ENCODE data around the gene MAGOH. TPM values are rescaled to one million over a fixed set of nuclear protein-coding genes. Genes with fewer than 3 reads are reported as not detected.

The MAGOH gene
- total RNA-seq, 4 donors from 2014 or later, result 28.2 to 37.6 (median 32.7) TPM

DNA sequence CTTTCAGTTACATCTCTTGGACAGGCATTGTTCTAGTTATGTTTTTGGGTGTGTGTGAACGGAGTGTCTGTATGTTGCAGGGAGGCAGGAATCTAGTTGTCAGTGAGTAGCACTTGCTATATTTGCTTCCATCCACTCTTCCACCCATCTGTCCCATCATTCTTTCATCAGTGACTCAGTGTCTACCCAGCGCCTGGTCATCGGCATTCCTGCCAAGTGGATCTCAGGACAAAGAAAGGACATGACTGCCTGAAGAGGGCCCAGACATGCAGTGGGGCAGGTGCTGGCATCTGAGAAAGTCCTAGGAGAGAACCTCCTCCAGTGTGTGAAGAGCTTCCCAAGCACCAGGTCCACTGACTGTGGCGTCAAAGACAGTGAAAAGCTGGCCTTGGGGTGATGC lies 27.3 kb upstream of the MAGOH start:
- no peaks in the 10 kb centered on the region for H3K27me3 ChIP-seq
- no peaks in the 10 kb centered on the region for H3K4me1 ChIP-seq
- DNase-seq (ENCODE audit: extremely low spot score), result no peak
- intact Hi-C loops (cut with DNase I), result no loop called here
- H3K9me3 ChIP-seq, result no peaks in the 10 kb centered on the region
- H3K27ac ChIP-seq (replicated peaks in 1 of 4), result no peak overlapping the region
- H3K36me3 ChIP-seq, result no peaks in the 10 kb centered on the region
- TF ChIP-seq POLR2A (IDR thresholded peaks at IDR 0.05; ENCODE audit: low read depth) (no peak), POLR2AphosphoS5 (IDR thresholded peaks at IDR 0.05) (no peak)
- H3K4me3 ChIP-seq, result no peak overlapping the region
- 93% methylated on average over 4 of the region's 4 CpGs for WGBS

DNA sequence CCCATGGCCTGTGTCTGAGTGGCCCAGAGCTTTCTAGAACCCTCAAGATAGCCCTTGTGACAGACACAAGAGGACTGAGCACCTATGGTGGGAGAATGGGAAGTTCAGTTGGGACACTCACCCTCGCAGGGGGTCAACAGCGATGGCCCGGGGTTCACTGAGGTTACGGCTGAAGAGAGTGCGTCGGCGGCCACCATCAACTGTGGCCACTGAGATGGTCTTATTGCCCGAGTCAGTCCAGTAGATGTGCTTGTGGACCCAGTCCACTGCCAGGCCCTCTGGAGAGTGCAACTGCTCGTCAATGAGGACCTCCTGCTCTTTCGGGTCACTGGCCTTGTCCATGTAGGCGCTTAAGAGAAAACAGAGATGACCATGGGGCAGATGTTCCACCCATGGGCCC lies 25.7 kb upstream of the MAGOH start:
- TF ChIP-seq, protein P1, sequence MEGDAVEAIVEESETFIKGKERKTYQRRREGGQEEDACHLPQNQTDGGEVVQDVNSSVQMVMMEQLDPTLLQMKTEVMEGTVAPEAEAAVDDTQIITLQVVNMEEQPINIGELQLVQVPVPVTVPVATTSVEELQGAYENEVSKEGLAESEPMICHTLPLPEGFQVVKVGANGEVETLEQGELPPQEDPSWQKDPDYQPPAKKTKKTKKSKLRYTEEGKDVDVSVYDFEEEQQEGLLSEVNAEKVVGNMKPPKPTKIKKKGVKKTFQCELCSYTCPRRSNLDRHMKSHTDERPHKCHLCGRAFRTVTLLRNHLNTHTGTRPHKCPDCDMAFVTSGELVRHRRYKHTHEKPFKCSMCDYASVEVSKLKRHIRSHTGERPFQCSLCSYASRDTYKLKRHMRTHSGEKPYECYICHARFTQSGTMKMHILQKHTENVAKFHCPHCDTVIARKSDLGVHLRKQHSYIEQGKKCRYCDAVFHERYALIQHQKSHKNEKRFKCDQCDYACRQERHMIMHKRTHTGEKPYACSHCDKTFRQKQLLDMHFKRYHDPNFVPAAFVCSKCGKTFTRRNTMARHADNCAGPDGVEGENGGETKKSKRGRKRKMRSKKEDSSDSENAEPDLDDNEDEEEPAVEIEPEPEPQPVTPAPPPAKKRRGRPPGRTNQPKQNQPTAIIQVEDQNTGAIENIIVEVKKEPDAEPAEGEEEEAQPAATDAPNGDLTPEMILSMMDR (IDR thresholded peaks at IDR 0.05), result no peak
- TF ChIP-seq POLR2A (IDR thresholded peaks at IDR 0.05; ENCODE audit: low read depth) (no peak), POLR2AphosphoS5 (IDR thresholded peaks at IDR 0.05) (no peak), EP300 (IDR thresholded peaks at IDR 0.05) (no peak)
- Histone ChIP-seq H3K27ac (replicated peaks in 1 of 4) (no peak overlapping the region), H3K4me1 (no peaks in the 10 kb centered on the region), H3K27me3 (no peaks in the 10 kb centered on the region), H3K4me3 (no peak overlapping the region), H3K9me3 (no peaks in the 10 kb centered on the region), H3K36me3 (no peaks in the 10 kb centered on the region)
- WGBS, result 94% methylated on average over 11 of the region's 11 CpGs
- intact Hi-C loops (cut with DNase I), result no loop called here
- no peak for DNase-seq (ENCODE audit: extremely low spot score)

DNA sequence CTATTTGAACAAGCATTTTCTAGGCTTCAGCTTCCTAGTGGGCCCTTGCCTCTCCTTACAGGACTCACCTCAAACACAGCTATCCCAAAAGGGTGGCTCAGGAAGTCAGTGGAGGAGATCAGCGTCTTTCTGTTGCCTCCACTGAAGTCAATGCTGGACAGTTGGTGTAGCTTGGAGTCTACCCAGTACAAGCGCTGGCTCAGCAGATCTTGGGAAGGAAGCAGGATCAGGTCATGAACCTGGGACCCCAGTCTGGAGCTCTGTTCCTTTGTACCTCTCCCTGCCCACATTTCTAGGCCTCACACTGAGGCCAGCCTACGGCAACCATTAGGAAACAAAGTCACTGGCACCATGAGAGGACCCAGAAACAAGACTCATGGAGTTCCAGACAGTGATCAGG lies 23.7 kb upstream of the MAGOH start:
- no peaks in the 10 kb centered on the region for H3K36me3 ChIP-seq
- intact Hi-C loops (cut with DNase I), result no loop called here
- WGBS, result 92% methylated on average over 2 of the region's 3 CpGs

DNA sequence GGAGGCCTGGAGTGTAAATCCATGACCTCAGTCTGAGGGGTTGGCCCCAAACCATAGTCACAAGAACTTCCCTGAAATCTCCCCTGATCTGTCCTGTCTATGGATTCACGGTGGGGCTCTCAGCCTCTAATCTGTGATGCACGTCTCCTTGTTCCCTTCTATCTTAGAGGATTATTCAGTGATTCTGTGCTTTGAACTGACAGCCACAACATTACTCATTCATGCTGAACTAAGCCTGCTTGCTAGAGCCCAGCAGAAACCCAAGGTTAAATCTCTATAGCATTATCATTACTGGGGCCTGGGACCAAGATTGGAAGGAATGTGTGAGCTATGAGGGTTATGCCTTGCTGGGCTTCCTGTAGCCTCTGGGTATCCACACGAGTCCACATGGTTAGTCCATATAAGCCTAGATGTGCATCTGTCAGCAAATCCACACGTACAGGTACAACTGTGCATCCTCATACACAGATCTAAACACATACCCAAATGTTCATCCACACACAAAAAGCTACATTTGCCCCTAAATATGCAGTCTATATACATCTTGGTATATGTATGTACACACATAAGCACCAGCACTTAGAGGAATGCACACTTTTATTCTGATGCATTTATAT lies 22.4 kb upstream of the MAGOH start:
- no peaks in the 10 kb centered on the region for H3K36me3 ChIP-seq
- H3K9me3 ChIP-seq, result no peaks in the 10 kb centered on the region
- intact Hi-C loops (cut with DNase I), result no loop called here
- H3K27ac ChIP-seq (replicated peaks in 1 of 4), result no peak overlapping the region
- H3K4me3 ChIP-seq, result no peak overlapping the region
- no peak for TF ChIP-seq POLR2A (IDR thresholded peaks at IDR 0.05; ENCODE audit: low read depth)
- TF ChIP-seq, protein P1 (IDR thresholded peaks at IDR 0.05), result no peak
- TF ChIP-seq POLR2AphosphoS5 (IDR thresholded peaks at IDR 0.05), result no peak
- no peak for TF ChIP-seq EP300 (IDR thresholded peaks at IDR 0.05)
- H3K27me3 ChIP-seq, result no peaks in the 10 kb centered on the region
- DNase-seq (ENCODE audit: extremely low spot score), result no peak
- WGBS, result 96% methylated on average over 4 of the region's 4 CpGs
- no peaks in the 10 kb centered on the region for H3K4me1 ChIP-seq

More for the DNA sequence above, 23.7 kb upstream of the MAGOH start:
- Histone ChIP-seq H3K9me3 (no peaks in the 10 kb centered on the region), H3K27me3 (no peaks in the 10 kb centered on the region), H3K27ac (replicated peaks in 1 of 4) (no peak overlapping the region), H3K4me3 (no peak overlapping the region), H3K4me1 (no peaks in the 10 kb centered on the region)
- no peak for DNase-seq (ENCODE audit: extremely low spot score)
- TF ChIP-seq, protein P1 (IDR thresholded peaks at IDR 0.05), result no peak
- TF ChIP-seq EP300 (IDR thresholded peaks at IDR 0.05), result no peak
- TF ChIP-seq POLR2A (IDR thresholded peaks at IDR 0.05; ENCODE audit: low read depth), result no peak
- no peak for TF ChIP-seq POLR2AphosphoS5 (IDR thresholded peaks at IDR 0.05)

DNA sequence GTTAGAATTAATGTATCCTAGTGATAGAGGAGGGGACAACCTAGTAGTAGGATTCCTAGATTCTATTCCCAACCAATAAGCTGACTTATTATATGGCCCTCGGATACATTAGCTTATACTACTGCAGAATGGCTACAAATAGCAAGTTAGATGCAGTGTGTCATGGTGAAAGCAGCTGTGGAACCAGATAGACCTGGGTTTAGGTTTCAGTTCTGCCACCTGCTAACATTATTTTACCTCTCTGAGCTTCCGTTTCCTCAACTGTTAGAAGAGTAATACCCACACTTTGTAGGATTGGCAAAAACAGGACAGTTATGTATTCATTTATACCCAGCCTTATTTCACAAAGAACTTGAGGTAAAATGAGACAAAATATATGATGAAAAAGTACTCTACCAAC lies 21.6 kb upstream of the MAGOH start:
- Histone ChIP-seq H3K27me3 (no peaks in the 10 kb centered on the region), H3K36me3 (no peaks in the 10 kb centered on the region), H3K27ac (replicated peaks in 1 of 4) (no peak overlapping the region), H3K4me1 (no peaks in the 10 kb centered on the region), H3K9me3 (no peaks in the 10 kb centered on the region), H3K4me3 (no peak overlapping the region)
- DNase-seq (ENCODE audit: extremely low spot score), result no peak
- 98% methylated on average over 2 of the region's 2 CpGs for WGBS
- TF ChIP-seq POLR2A (IDR thresholded peaks at IDR 0.05; ENCODE audit: low read depth) (no peak), POLR2AphosphoS5 (IDR thresholded peaks at IDR 0.05) (no peak), EP300 (IDR thresholded peaks at IDR 0.05) (no peak)
- TF ChIP-seq, protein P1 (IDR thresholded peaks at IDR 0.05), result no peak
- intact Hi-C loops (cut with DNase I), result no loop called here

Measured in esophagus muscularis mucosa (tissue), 4 donors.